HG03520 (cell line): ENCODE results near the gene CEMIP.

Experiments used
- ATAC-seq: cut with Tn5 transposase; IDR thresholded peaks from one replicate; pipeline ENCODE4 v1.9.1; 2021; ENCODE audit warnings: mild to moderate bottlenecking, moderate library complexity; ENCODE audit not compliant: unreplicated experiment

CEMIP gene

DNA sequence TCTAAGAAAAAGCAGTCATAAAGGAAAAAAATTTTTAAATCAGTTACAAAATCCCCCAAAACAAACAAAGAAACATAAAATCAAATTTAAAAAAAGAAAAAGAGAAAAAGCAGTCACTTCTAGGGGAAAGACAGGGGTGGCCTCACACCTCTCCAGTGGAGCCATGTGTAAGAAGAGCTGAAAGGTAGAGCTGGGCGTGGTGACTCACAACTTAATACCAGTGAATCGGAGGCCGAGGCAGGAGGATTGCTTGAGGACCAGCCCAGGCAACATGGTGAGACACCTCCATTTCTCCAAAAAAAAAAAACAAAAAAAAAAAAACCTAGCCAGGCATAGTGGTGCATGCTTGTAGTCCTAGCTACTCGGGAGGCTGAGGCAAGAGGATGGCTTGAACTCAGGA, 195.7 kb downstream of the CEMIP start:
- ATAC-seq: no peak

GRCh38 chr15:80976851-80977250, 197.7 kb downstream of the CEMIP start:
- ATAC-seq: no peak

- no peak for ATAC-seq
These were observed 198.5 kb downstream of the CEMIP start for GRCh38 chr15:80977627-80978036.

- no peak for ATAC-seq
These were observed 199.6 kb downstream of the CEMIP start for GRCh38 chr15:80978685-80979329.

GRCh38 chr15:80979538-80980200, 200.5 kb downstream of the CEMIP start:
- no peak for ATAC-seq

DNA sequence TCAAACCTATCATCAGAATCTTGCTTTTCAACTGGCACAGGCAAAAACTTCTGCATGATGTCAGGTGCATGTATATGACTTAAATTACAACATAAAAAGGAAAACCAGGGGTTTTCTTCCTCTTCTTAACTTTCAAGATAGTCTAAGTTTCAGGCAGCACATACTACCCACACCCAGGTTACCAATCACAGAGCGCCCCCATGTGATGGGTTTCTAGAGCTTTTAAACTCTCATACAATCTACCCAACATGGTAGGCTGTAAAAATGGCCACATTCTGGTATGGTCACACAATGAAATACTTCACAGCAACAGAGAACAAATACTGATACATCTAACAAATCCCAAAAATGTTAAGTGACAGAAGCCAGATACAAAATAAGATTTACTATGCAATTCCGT, 203.0 kb downstream of the CEMIP start:
- no peak for ATAC-seq

GRCh38 chr15:80982839-80983238, 203.7 kb downstream of the CEMIP start:
- no peak for ATAC-seq

GRCh38 chr15:80984856-80985255, 205.7 kb downstream of the CEMIP start:
- ATAC-seq: no peak

- no peak for ATAC-seq
These were observed 206.8 kb downstream of the CEMIP start for GRCh38 chr15:80985981-80986380.

GRCh38 chr15:80986487-80986886, 207.3 kb downstream of the CEMIP start:
- no peak for ATAC-seq

DNA sequence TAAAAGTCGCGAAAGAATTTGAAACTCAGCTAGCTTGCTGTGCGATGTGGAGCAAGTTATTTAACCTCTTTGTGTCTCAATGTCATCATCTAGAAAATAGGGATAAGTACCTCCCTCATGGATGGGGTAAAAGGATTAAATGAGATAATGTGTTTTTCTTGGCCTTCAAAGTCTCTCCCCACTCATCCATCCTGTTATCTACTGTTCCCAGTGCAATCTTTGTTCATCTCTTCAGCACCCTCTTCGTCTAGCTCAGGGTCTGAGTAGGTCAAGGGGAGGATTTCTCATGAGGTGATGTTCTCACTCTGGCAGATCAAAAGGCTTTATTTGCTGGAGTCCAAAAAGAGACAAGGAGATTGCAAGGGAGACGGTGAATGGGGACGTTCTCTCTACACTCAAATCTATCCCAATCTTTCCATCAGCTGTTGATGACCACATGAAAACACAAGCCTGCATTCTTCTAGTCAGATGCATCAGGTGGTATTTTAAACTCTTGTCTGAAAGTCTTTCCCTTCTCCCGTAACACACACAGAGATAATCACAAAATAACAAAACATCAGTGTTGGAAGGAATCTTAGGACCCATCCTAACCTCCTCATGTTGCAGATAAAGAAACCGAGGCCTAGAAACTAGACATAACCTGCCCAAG, 209.1 kb downstream of the CEMIP start:
- no peak for ATAC-seq

- ATAC-seq: peak; percentile 4
These were observed 209.9 kb downstream of the CEMIP start for GRCh38 chr15:80989081-80989517.

GRCh38 chr15:80989518-80990478, 210.6 kb downstream of the CEMIP start, which contains the start of gene MESD:
TSS of gene MESD (minus strand) at chr15:80989819. CDS start at chr15:80989791, 28 bp downstream.
- peak; percentile 95 for ATAC-seq

GRCh38 chr15:80990955-80991354, 211.8 kb downstream of the CEMIP start:
- no peak for ATAC-seq

DNA sequence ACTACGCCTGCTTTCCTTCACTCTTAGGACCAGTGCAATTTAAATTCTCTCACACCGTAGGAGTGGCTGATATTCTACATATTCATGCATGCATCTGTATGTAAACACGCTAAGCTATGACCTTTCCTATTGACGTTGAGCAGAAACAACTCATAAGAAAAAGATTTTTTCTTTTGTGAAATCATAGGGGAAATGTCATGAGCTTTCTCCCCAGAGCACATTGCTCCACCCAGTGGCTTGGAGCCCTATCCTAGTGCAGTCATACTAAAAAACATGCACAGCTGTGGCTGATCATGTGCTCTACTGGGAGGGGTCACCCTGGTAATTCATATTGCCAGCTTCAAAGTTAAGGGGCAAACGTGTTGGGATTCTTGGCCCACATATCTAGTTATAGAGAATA, 212.3 kb downstream of the CEMIP start:
- no peak for ATAC-seq

- ATAC-seq: no peak
These were observed 212.8 kb downstream of the CEMIP start for GRCh38 chr15:80992006-80992405.

DNA sequence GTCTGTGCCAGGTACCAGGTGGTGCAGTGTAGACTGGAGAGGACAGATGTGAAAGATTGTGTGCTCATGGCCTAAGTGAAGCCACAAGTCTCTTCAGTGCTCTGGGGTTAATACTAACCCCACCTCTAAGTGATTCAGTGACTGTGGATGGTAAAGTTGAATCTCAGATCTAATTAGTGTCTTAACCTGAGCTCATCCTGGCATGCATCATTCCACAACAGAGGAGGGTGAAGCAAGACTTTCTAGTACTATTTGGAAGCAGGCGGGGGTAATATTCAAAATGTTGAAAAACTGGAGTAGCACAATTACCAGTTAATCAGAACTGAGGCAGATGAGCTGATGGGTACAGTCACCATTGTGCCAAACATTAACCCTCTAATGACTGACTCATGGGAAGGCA, 213.3 kb downstream of the CEMIP start:
- no peak for ATAC-seq

DNA sequence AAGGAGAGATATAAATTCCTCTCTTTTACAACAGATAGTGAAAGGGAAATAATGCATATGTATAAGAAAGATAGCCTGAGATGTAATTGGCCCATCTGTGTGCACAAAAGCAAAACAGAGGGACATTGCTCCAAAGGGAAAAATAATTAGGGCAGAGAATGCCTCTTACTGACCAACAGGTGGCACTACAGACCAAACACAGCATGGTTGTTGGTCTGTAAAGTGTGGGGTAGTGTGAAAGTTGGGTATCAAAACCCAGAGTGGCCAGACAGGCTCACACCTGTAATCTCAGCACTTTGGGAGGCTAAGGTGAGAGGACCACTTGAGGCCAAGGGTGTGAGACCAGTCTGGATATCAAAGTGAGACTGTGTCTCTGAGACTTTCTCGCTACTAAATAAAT, 217.1 kb downstream of the CEMIP start:
- no peak for ATAC-seq

- no peak for ATAC-seq
These were observed 218.5 kb downstream of the CEMIP start for GRCh38 chr15:80997692-80998091.

DNA sequence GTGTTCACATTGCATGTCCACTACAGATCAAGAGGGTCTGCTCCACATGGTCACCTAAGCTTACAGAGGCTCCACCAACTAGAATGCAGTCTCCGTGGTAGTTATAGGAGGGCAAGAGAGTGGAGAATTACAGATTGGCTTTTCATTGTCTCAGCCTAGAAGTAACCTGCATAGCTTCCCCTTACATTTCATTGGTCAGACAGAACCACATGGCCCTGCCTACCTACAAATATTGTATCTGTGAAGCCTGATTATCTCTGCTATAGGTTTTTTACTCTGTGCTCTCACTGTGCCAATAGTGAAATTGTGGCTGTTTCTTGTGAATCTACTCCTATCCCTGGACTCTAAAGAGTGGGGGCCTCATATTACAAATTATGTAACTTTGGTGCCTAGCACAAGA, 219.1 kb downstream of the CEMIP start:
- ATAC-seq: no peak

GRCh38 chr15:80999623-81000036, 220.5 kb downstream of the CEMIP start:
- no peak for ATAC-seq
